Femur (tissue), 1 donor: ENCODE results near the gene OBSL1.
A peak's percentile ranks its signal among the peaks of the same experiment; 100 is the strongest.

Experiments used
- DNase-seq: peaks from one replicate; pipeline ENCODE4 v3.0.0-alpha.2; 2017

OBSL1 gene

GRCh38 chr2:219511547-219512325 is 59.6 kb downstream of the OBSL1 start:
- DNase-seq = no peak

GRCh38 chr2:219510512-219511135 is 60.7 kb downstream of the OBSL1 start:
- no peak for DNase-seq

GRCh38 chr2:219509780-219510511 is 61.4 kb downstream of the OBSL1 start:
- peak; percentile 76 for DNase-seq

GRCh38 chr2:219508971-219509779 is 62.2 kb downstream of the OBSL1 start:
- DNase-seq = peak; percentile 59

- DNase-seq = no peak
Measured at GRCh38 chr2:219508444-219508734, 63.0 kb downstream of the OBSL1 start.

GRCh38 chr2:219507581-219508443 is 63.5 kb downstream of the OBSL1 start:
- no peak for DNase-seq

GRCh38 chr2:219506802-219507526 is 64.4 kb downstream of the OBSL1 start:
- no peak for DNase-seq

- DNase-seq = no peak
Measured at GRCh38 chr2:219506153-219506801, 65.1 kb downstream of the OBSL1 start.

- no peak for DNase-seq
Measured at GRCh38 chr2:219505585-219505984, 65.8 kb downstream of the OBSL1 start.

GRCh38 chr2:219502618-219503017 is 68.7 kb downstream of the OBSL1 start:
- DNase-seq = no peak

GRCh38 chr2:219501849-219502248 is 69.5 kb downstream of the OBSL1 start:
- DNase-seq = no peak
